Measurements from ENCODE around the gene CLTA. TPM values are rescaled to one million over a fixed set of nuclear protein-coding genes. Genes with fewer than 3 reads are reported as not detected.

Gene CLTA
- total RNA-seq, 2 experiments from 2014 or later: 123 to 133 TPM

DNA sequence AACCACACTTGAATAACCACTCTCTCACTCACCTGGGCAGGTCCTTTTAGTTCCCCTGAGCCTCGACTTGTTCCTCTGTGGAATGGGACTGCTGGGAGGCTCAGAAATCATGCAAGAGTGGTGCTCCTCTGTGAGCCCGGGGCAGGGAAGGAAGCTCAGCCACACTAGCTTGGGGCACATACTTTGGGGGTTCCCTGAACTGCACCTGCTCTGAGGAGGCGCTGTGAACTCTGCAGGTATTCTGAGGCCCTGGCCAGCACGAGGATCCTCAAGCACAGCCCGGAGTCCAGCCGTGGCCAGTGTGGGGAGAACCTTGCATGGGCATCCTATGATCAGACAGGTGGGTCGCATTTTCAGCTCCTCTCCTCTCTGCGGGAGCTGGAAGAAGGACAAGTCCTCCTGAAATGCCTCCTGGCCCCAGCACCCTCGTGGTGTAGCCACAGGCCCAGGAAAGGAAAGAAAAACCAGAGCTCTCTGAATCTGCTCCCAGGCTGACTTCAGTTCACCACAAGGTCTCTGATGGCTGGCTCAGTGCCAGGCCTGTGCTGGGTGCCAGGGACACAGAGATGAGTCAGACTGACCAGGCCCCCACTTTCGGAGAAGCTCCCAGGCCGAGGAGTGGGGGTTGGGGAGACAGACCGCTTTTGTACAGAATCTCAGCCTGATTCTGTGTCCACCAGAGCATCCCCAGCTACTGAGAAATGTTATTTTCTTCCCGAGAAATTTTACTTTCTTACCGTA is 42.2 kb upstream of the CLTA start:
- Mint-ChIP-seq H3K27me3 (no peaks in the 10 kb centered on the region), H3K36me3 (ENCODE audit: low read depth) (peaks cover 34% of the 10 kb centered on the region), H3K4me3 (no peak overlapping the region), H3K4me1 (peaks cover 85% of the 10 kb centered on the region), H3K9me3 (ENCODE audit: low read depth) (peaks cover 12% of the 10 kb centered on the region), H3K27ac (peak overlapping the region; percentile 4)
- ChIA-PET POLR2A (no interaction called here), CTCF (interaction anchor here (0.6 to 2.1 kb wide), 9 partner anchors 8 to 140 kb away, joined by 3 to 9 read pairs (median 4); partner anchors contain the start of gene CLTA)
- ATAC-seq (peak; percentile 3), DNase-seq (peak; percentile 84)
- intact Hi-C loops (cut with DNase I, micrococcal nuclease): no loop called here

DNA sequence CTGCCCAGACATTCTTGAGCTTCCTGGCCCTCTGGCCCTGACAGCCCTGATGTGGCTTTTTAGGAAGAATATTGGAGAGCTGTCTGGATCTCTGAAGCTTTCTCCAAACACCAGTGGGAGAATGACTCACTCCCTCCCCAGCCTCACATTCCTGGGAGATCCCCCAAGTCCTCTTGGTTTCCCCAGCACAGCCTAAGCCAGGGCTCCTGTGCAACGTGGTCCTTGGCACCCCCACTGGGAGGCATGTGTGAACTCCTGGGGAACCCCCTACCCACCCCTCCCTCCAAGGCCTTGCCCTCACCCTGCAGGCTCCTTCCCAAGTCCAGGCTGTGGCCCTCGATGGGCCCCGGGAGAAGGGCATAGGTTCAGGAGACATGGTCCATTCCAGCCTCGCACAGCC is 41.5 kb upstream of the CLTA start:
- DNase-seq (no peak), ATAC-seq (no peak)
- intact Hi-C loops (cut with DNase I, micrococcal nuclease): no loop called here
- ChIA-PET CTCF (interaction anchor here (0.6 to 2.1 kb wide), 10 partner anchors 8 to 294 kb away, joined by 3 to 9 read pairs (median 4); partner anchors contain the start of gene CLTA), POLR2A (no interaction called here)
- peaks cover 12% of the 10 kb centered on the region for H3K9me3 Mint-ChIP-seq (ENCODE audit: low read depth)
- peaks cover 84% of the 10 kb centered on the region for H3K4me1 Mint-ChIP-seq
- H3K36me3 Mint-ChIP-seq (ENCODE audit: low read depth): peaks cover 32% of the 10 kb centered on the region
- H3K4me3 Mint-ChIP-seq: no peak overlapping the region
- H3K27ac Mint-ChIP-seq: peak overlapping the region; percentile 4
- H3K27me3 Mint-ChIP-seq: no peaks in the 10 kb centered on the region

DNA sequence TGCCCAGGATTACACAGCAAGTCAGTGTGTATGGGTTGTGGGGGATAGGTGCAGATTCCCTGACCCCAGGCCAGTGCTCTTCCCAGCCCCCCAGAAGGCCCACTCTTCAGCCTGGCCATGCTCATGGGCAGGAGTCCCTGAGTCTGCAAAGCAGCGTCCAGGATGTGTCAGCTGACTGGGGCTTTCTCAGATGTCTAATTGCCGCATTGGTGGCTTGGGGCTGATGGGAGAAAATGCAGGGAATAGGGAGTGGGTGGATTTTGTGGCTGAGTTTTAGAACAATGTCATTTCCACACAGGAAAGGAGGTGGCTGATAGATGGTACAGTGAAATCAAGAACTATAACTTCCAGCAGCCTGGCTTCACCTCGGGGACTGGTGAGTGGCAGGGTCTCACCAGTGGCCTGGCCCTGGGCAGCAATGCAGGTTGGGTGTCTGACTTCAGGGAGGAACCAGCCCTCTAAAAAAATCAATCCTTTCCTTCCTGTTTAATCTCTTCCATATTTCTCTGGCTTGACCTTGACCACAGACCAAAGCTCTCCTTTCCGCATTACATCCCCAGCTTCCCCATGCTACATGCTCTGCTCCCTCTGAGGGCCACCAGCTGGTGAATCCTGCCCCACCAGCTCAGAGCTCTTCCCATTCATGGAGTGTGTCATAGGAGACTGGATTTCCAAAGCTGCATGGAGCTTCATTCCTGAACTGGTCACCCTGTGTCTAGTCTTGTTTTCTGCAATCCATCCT is 40.0 kb upstream of the CLTA start:
- Mint-ChIP-seq H3K27ac (peak overlapping the region; percentile 95), H3K27me3 (no peaks in the 10 kb centered on the region), H3K9me3 (ENCODE audit: low read depth) (peaks cover 7% of the 10 kb centered on the region), H3K4me1 (peaks cover 76% of the 10 kb centered on the region), H3K36me3 (ENCODE audit: low read depth) (peaks cover 21% of the 10 kb centered on the region), H3K4me3 (peak overlapping the region; percentile 69)
- DNase-seq (no peak), ATAC-seq (no peak)
- ChIA-PET CTCF (interaction anchor here (0.9 to 2.1 kb wide), 5 partner anchors 9 to 54 kb away, joined by 3 to 9 read pairs (median 4); partner anchors contain the start of genes CLTA and GLIPR2), POLR2A (interaction anchor here (0.6 to 1.7 kb wide), 2 partner anchors 39 to 143 kb away, joined by 4 to 8 read pairs; partner anchors contain the start of gene CLTA)
- intact Hi-C loops (cut with DNase I, micrococcal nuclease): loop anchor here in 1 of 2 experiments (1.0 to 2.0 kb wide), 2 partner anchors 10 to 14 kb away; partner anchors contain the start of gene GLIPR2

DNA sequence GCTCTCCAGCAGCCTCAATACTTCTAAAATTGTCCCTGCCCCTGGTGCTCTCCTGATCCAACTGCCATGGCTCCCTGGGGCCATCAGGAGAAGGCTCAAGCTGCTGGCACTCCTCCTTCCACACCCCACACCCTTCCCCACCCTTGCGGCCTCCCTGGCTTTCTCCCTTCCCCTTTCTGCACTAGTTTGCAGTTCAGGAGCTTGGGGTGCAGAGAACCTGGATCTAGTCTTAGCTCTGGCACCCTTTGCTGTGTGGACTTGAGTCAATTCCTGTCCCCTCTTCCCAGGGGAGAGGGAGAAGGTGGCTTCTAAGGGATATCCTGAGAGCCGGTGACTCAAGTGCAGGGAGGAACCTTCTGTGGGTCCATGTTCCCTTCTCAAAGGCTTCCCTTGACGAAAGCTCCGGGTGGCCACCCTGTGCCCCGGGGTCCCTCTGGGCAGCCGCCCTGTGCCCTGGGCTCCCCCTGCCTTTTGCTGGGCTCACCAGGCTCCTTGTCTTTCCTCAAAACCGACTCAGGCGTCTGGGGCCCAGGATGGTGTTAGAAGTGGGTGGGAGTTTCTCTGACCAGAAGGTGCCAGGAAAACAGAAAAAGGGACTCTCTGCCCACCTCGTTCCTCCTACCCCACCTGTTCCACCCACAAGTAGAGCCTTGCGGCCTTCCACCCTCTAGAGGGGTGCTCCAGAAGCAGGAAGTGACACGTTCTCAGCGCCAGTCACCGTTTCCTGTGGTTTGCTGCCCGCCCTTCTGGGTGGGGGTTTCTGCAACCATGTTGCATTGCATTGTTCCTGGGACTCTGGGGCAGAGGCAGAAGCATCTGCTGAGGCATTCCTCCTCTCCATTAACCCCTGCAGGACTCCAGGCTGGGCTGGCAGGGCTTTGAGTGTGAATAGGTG is 39.2 kb upstream of the CLTA start:
- DNase-seq (peak; percentile 93), ATAC-seq (peak; percentile 93)
- ChIA-PET POLR2A (interaction anchor here (0.6 to 1.7 kb wide), 2 partner anchors 38 to 144 kb away, joined by 4 to 8 read pairs; partner anchors contain the start of gene CLTA), CTCF (interaction anchor here (0.7 to 1.7 kb wide), 9 partner anchors 7 to 403 kb away, joined by 3 to 5 read pairs (median 4); partner anchors contain the start of genes CLTA and GLIPR2)
- intact Hi-C loops (cut with DNase I, micrococcal nuclease): loop anchor here (1.0 to 2.0 kb wide), 2 partner anchors 11 to 15 kb away; partner anchors contain the start of gene GLIPR2 (in 2 of the 2)
- H3K27ac Mint-ChIP-seq: peak overlapping the region; percentile 95
- peaks cover 69% of the 10 kb centered on the region for H3K4me1 Mint-ChIP-seq
- H3K27me3 Mint-ChIP-seq: no peaks in the 10 kb centered on the region
- H3K9me3 Mint-ChIP-seq (ENCODE audit: low read depth): no peaks in the 10 kb centered on the region
- H3K36me3 Mint-ChIP-seq (ENCODE audit: low read depth): peaks cover 16% of the 10 kb centered on the region
- H3K4me3 Mint-ChIP-seq: peak overlapping the region; percentile 69

DNA sequence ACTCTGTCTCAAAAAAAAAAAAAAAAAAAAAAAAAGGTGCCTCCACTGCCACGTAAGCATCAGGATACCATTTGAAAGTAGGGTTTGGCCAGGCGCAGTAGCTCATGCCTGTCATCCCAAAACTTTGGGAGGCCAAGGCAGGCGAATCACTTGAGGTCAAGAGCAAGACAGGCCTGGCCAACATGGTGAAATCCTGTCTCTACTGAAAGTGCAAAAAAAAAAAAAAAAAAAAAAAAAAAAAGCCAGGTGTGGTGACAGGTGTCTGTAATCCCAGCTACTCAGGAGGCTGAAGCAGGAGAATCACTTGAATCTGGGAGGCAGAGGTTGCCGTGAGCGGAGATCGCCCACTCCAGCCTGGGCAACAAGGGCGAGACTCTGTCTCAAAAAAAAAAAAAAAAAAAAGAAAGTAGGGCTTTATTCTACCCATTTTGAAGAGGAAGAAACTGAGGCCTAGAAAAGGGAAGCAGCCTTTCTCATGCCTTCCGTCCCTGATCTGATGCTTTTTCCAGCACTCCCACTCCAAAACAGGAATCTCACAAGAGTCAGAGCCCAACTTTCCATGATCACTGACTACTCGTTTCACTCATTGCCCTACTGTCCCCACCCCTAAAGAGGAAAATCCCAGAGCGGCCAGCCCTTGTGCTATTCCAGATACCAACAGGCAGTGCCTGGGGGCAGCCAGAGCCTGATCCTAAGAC is 37.8 kb upstream of the CLTA start:
- Mint-ChIP-seq H3K4me1 (peaks cover 59% of the 10 kb centered on the region), H3K9me3 (ENCODE audit: low read depth) (no peaks in the 10 kb centered on the region), H3K27me3 (no peaks in the 10 kb centered on the region), H3K27ac (no peak overlapping the region), H3K4me3 (no peak overlapping the region), H3K36me3 (ENCODE audit: low read depth) (peaks cover 13% of the 10 kb centered on the region)
- ATAC-seq: no peak
- ChIA-PET CTCF (interaction anchor here (0.7 to 1.7 kb wide), 5 partner anchors 9 to 404 kb away, joined by 3 to 5 read pairs (median 3); partner anchors contain the start of gene GLIPR2), POLR2A (no interaction called here)
- intact Hi-C loops (cut with DNase I, micrococcal nuclease): loop anchor here in 1 of 2 experiments (2.0 kb wide), 1 partner anchor 16 kb away; the partner anchor contains the start of gene GLIPR2
- DNase-seq: no peak

DNA sequence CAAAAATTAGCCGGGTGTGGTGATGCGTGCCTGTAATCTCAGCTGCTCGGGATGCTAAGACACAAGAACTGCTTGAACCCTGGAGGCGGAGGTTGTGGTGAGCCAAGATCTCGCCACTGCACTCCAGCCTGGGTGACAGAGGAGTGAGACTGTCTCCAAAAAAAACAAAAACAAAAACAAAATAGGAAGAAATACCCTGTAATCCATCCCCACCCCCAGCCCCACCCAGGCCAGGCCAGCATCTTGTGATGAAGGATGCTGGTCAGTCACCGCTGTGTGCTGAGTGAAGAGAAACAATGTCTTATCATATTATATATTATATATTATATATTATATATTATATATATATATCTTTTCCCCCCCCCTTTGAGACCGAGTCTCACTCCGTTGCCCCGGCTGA is 37.0 kb upstream of the CLTA start:
- ATAC-seq (no peak), DNase-seq (no peak)
- peaks cover 16% of the 10 kb centered on the region for H3K36me3 Mint-ChIP-seq (ENCODE audit: low read depth)
- no peak overlapping the region for H3K4me3 Mint-ChIP-seq
- no peaks in the 10 kb centered on the region for H3K27me3 Mint-ChIP-seq
- no peak overlapping the region for H3K27ac Mint-ChIP-seq
- intact Hi-C loops (cut with DNase I, micrococcal nuclease): loop anchor here in 1 of 2 experiments (2.0 kb wide), 1 partner anchor 17 kb away; the partner anchor contains the start of gene GLIPR2
- no peaks in the 10 kb centered on the region for H3K9me3 Mint-ChIP-seq (ENCODE audit: low read depth)
- CTCF ChIA-PET: interaction anchor here (1.6 kb wide), 1 partner anchor 11 kb away, joined by 7 read pairs; no protein-coding TSS in a partner anchor
- H3K4me1 Mint-ChIP-seq: peaks cover 50% of the 10 kb centered on the region
- POLR2A ChIA-PET: no interaction called here

DNA sequence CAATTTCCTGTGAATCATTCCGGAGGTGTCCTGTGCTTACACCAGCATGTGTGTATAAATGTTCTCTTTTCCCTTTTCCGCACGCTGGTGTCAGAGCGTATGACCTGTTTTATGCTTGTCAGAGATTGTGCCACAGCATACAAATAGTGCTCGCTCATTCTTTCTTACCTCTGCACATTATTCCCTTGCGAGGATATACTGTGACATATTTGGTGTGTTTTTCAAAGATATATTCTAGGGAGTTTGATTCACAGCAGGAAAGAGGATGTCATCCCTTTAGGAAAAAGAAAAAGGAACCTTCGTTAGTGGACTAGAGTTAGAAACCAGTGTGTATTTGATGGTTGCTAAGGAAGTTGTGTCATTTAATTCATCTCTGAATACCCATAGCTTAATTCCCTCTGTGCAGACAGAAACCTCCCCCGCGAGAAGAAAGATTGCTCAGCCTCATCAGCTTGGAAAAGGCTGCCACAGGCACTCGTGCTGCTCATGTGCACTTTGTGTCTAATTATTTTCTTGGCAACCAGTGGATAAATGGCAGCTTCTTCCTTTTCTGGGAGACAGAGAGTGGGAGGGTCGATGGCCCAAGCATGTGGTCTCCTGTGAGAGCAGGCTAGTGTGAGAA is 36.3 kb upstream of the CLTA start:
- intact Hi-C loops (cut with DNase I, micrococcal nuclease): no loop called here
- H3K27me3 Mint-ChIP-seq: no peaks in the 10 kb centered on the region

DNA sequence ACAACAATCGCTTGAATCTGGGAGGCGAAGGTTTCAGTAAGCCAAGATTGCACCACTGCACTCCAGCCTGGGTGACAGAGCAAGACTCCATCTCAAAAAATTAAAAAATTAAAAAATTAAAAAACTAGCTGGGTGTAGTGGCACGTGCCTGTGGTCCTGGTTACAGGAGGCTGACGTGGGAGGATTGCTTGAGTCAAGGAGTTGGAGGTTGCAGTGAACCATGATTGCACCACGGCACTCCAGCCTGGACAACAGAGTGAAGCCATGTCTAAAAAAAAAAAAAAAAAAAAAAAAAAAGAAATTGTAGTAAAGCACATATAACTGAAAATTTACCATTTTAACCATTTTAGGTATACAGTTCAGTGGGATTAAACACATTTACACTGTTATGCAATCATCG is 34.6 kb upstream of the CLTA start:
- H3K9me3 Mint-ChIP-seq (ENCODE audit: low read depth): no peaks in the 10 kb centered on the region
- no peaks in the 10 kb centered on the region for H3K27me3 Mint-ChIP-seq
- peaks cover 14% of the 10 kb centered on the region for H3K36me3 Mint-ChIP-seq (ENCODE audit: low read depth)
- intact Hi-C loops (cut with DNase I, micrococcal nuclease): no loop called here
- no peak overlapping the region for H3K27ac Mint-ChIP-seq
- ChIA-PET CTCF (interaction anchor here (1.3 kb wide), 2 partner anchors 9 to 10 kb away, joined by 3 to 7 read pairs; no protein-coding TSS in a partner anchor), POLR2A (no interaction called here)
- H3K4me1 Mint-ChIP-seq: peaks cover 31% of the 10 kb centered on the region
- DNase-seq: no peak
- no peak for ATAC-seq
- no peak overlapping the region for H3K4me3 Mint-ChIP-seq

More for the DNA sequence above, 36.3 kb upstream of the CLTA start:
- H3K36me3 Mint-ChIP-seq (ENCODE audit: low read depth): peaks cover 16% of the 10 kb centered on the region
- CTCF ChIA-PET: interaction anchor here (0.6 to 1.6 kb wide), 5 partner anchors 11 to 306 kb away, joined by 3 to 7 read pairs (median 3); no protein-coding TSS in a partner anchor
- H3K4me1 Mint-ChIP-seq: peaks cover 45% of the 10 kb centered on the region
- no peak overlapping the region for H3K4me3 Mint-ChIP-seq
- H3K9me3 Mint-ChIP-seq (ENCODE audit: low read depth): no peaks in the 10 kb centered on the region
- ATAC-seq (no peak), DNase-seq (no peak)
- POLR2A ChIA-PET: no interaction called here
- peak overlapping the region; percentile 61 for H3K27ac Mint-ChIP-seq

DNA sequence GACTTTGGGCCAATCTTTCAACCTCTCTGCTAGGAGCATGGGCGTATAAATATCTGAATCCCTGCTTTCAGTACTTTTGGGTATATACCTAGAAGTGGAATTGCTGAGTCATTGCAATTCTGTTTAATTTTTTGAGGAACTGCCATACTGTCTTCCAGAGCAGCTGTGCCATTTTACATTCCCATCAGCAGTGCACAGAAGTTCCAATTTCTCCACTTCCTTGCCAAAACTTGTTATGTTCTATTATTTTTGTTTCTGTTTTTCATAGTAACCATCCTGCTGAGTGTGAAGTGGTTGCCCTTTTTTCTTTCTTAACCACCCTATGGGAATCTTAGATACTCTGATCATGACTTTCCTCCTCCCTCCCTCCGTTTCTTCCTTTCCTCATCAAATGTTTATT is 32.6 kb upstream of the CLTA start:
- DNase-seq (no peak), ATAC-seq (no peak)
- intact Hi-C loops (cut with DNase I, micrococcal nuclease): no loop called here
- CTCF ChIA-PET: interaction anchor here (15.4 kb wide), 1 partner anchor 55 kb away, joined by 246 read pairs; no protein-coding TSS in a partner anchor
- H3K9me3 Mint-ChIP-seq (ENCODE audit: low read depth): no peaks in the 10 kb centered on the region
- no peaks in the 10 kb centered on the region for H3K27me3 Mint-ChIP-seq
- H3K4me3 Mint-ChIP-seq: no peak overlapping the region
- no peak overlapping the region for H3K27ac Mint-ChIP-seq
- H3K4me1 Mint-ChIP-seq: peaks cover 17% of the 10 kb centered on the region
- peaks cover 11% of the 10 kb centered on the region for H3K36me3 Mint-ChIP-seq (ENCODE audit: low read depth)
- POLR2A ChIA-PET: no interaction called here

DNA sequence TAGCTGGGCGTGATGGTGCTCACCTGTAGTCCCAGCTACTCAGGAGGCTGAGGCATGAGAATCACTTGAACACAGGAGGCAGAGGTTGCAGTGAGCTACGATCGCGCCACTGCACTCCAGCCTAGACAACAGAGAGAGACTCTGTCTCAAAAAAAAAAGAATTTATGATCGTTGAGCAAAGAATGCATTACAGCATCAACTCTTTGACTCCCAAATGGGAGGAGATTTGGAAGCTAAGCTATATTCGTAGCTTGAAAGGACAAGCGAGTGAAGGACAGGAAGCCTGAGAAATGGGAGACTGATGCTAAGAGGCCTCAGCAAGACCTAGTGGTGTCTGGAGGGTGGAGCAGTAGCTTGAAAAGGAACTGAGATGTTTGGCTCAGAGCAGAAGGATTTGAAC is 31.8 kb upstream of the CLTA start:
- no peak for DNase-seq
- Mint-ChIP-seq H3K4me3 (no peak overlapping the region), H3K36me3 (ENCODE audit: low read depth) (peaks cover 11% of the 10 kb centered on the region), H3K27me3 (no peaks in the 10 kb centered on the region), H3K4me1 (peaks cover 10% of the 10 kb centered on the region), H3K9me3 (ENCODE audit: low read depth) (no peaks in the 10 kb centered on the region), H3K27ac (no peak overlapping the region)
- intact Hi-C loops (cut with DNase I, micrococcal nuclease): no loop called here
- POLR2A ChIA-PET: no interaction called here
- CTCF ChIA-PET: interaction anchor here (15.4 kb wide), 1 partner anchor 56 kb away, joined by 246 read pairs; no protein-coding TSS in a partner anchor
- ATAC-seq: no peak

Data from activated CD4-positive, alpha-beta T cell treated with anti-CD3 and anti-CD28 coated beads for 36 hours (primary cell).